ENCODE data around the gene KPNA1.
"Not testable (repeated sequence)": the region's sequence is repeated elsewhere in the genome, so short reads cannot be mapped to it uniquely, and the experiment has no call there.

Gene KPNA1

GRCh38 chr3:122516846-122517360, 2.2 kb upstream of the KPNA1 start:
- no peak for DNase-seq

GRCh38 chr3:122515870-122516269, 1.1 kb upstream of the KPNA1 start:
- no peak for DNase-seq

GRCh38 chr3:122515020-122515468, 305 bp upstream of the KPNA1 start:
- DNase-seq, result no peak

- no peak for DNase-seq
These were observed 1.2 kb downstream of the KPNA1 start for GRCh38 chr3:122513386-122514122.

- DNase-seq, result no peak
These were observed 2.5 kb downstream of the KPNA1 start for GRCh38 chr3:122512284-122512683.

GRCh38 chr3:122510878-122511535, 3.7 kb downstream of the KPNA1 start:
- DNase-seq, result no peak

GRCh38 chr3:122508944-122509343, 5.8 kb downstream of the KPNA1 start:
- DNase-seq, result not testable (repeated sequence)

GRCh38 chr3:122508135-122508914, 6.4 kb downstream of the KPNA1 start:
- no peak for DNase-seq

- DNase-seq, result no peak
These were observed 8.3 kb downstream of the KPNA1 start for GRCh38 chr3:122506450-122506849.

- DNase-seq, result no peak
These were observed 9.1 kb downstream of the KPNA1 start for GRCh38 chr3:122505676-122506075.

GRCh38 chr3:122502941-122503340, 11.8 kb downstream of the KPNA1 start:
- DNase-seq, result no peak

GRCh38 chr3:122502139-122502538, 12.6 kb downstream of the KPNA1 start:
- no peak for DNase-seq

GRCh38 chr3:122500964-122501363, 13.8 kb downstream of the KPNA1 start:
- not testable (repeated sequence) for DNase-seq

- no peak for DNase-seq
These were observed 16.6 kb downstream of the KPNA1 start for GRCh38 chr3:122498152-122498551.

GRCh38 chr3:122497425-122497824, 17.3 kb downstream of the KPNA1 start:
- peak; percentile 56 for DNase-seq

GRCh38 chr3:122496508-122496907, 18.2 kb downstream of the KPNA1 start:
- DNase-seq, result no peak

GRCh38 chr3:122493296-122493695, 21.4 kb downstream of the KPNA1 start:
- no peak for DNase-seq

GRCh38 chr3:122488262-122488973, 26.3 kb downstream of the KPNA1 start:
- no peak for DNase-seq

GRCh38 chr3:122484985-122485384, 29.8 kb downstream of the KPNA1 start:
- no peak for DNase-seq

GRCh38 chr3:122481390-122481789, 33.3 kb downstream of the KPNA1 start:
- DNase-seq, result no peak

- DNase-seq, result no peak
These were observed 38.2 kb downstream of the KPNA1 start for GRCh38 chr3:122476532-122476931.

- no peak for DNase-seq
These were observed 39.4 kb downstream of the KPNA1 start for GRCh38 chr3:122475316-122475715.

- no peak for DNase-seq
These were observed 45.1 kb downstream of the KPNA1 start for GRCh38 chr3:122469659-122470058.

Data from CD4-positive, alpha-beta T cell treated with Interleukin-17A for 1 hour (primary cell).